Measurements from ENCODE around the gene LTBP1. TPM values are rescaled to one million over a fixed set of nuclear protein-coding genes. Genes with fewer than 3 reads are reported as not detected.

LTBP1 gene
- total RNA-seq, 1 experiment from 2014 or later: 119 TPM

DNA sequence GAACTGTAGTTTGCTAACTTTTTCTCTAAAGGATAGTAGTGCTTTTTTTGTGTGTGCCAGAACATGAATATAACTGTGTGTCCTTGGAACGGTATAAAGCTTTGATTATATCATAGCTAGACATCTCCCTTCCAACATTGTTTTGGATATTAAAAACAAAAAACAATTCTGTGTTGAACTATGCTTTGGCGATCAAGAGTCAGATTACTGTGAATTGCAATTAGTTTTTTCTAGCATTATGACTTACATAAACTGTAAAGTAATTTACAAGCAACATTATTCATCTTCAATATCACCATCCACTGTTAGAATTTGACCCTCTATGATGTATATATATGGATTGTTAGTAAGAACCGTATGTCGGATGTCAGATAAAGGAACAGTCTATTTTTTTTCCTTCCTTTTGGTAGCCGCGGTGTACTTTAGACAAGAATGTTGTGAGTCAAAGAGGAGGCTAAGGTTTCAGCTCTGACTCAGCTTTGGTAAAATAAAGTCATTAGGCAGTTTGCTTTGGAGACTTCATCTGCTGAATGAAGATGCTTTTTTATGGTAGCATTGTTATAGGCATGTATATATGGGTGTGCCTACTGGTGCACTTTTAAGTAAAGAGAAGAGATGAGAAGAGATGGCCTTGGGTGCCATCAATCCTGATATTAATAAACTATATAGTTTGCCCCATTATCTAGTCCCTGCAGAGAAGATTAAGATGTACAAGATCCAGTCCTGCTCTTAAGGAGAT, 76.4 kb downstream of the LTBP1 start:
- Mint-ChIP-seq H3K9me3 (ENCODE audit: unreplicated experiment) (no peaks in the 10 kb centered on the region), H3K4me3 (ENCODE audit: unreplicated experiment) (no peak overlapping the region), H3K4me1 (ENCODE audit: insufficient read depth, unreplicated experiment) (peaks cover 6% of the 10 kb centered on the region), H3K27me3 (ENCODE audit: insufficient read depth, unreplicated experiment) (no peaks in the 10 kb centered on the region), H3K27ac (ENCODE audit: low read depth, unreplicated experiment) (no peak overlapping the region), H3K36me3 (ENCODE audit: insufficient read depth, unreplicated experiment) (no peaks in the 10 kb centered on the region)
- intact Hi-C loops (cut with micrococcal nuclease): loop anchor here (2.0 kb wide), 1 partner anchor 76 kb away; the partner anchor contains the start of gene LTBP1
- TF ChIP-seq, protein P1, sequence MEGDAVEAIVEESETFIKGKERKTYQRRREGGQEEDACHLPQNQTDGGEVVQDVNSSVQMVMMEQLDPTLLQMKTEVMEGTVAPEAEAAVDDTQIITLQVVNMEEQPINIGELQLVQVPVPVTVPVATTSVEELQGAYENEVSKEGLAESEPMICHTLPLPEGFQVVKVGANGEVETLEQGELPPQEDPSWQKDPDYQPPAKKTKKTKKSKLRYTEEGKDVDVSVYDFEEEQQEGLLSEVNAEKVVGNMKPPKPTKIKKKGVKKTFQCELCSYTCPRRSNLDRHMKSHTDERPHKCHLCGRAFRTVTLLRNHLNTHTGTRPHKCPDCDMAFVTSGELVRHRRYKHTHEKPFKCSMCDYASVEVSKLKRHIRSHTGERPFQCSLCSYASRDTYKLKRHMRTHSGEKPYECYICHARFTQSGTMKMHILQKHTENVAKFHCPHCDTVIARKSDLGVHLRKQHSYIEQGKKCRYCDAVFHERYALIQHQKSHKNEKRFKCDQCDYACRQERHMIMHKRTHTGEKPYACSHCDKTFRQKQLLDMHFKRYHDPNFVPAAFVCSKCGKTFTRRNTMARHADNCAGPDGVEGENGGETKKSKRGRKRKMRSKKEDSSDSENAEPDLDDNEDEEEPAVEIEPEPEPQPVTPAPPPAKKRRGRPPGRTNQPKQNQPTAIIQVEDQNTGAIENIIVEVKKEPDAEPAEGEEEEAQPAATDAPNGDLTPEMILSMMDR (IDR thresholded peaks at IDR 0.05; ENCODE audit: unreplicated experiment): no peak
- DNase-seq (ENCODE audit: unreplicated experiment): peak; percentile 59
- POLR2A ChIA-PET: interaction anchor here (1.0 kb wide), 1 partner anchor 55 kb away, joined by 3 read pairs; no protein-coding TSS in a partner anchor
- BruUV-seq (replicated peaks): no TSS peak
- CTCF ChIA-PET: interaction anchor here (0.5 to 6.5 kb wide), 7 partner anchors 7 to 421 kb away, joined by 3 to 72 read pairs (median 3); no protein-coding TSS in a partner anchor

DNA sequence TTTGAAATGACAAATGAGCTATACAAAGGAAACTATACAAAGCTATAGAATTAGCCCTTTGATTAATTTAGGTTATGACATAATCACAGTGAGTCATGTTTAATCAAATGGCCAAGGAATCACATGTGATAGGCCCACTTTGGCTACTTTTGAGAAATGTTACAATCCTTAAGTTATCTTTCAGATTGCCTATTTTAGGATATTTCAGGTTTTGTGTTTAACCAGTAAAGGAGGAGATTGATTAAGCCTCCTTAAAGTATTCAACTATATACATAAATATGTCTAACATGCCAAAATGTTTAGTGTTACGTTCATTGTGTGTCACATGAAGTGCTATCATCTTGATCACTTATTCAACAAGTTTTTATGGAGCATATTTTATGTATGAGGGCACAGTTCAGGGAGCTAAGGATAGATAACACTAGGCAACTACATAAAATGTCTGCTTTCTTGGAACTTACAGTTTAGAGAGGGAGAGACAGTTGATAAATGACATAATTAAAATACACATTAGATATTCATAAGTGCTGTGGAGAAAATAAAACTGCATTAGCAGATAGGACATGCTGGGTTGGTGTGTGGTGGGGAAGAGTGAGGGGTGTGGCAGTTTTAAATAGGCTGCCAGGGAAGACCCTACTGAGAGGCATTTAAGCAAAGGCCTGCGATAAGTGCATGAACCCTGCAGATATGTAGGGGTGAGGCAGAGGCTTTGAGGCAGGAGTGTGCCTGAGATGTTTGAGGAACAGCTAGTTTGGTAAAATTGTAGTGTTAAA, 77.2 kb downstream of the LTBP1 start:
- H3K36me3 Mint-ChIP-seq (ENCODE audit: insufficient read depth, unreplicated experiment): no peaks in the 10 kb centered on the region
- BruUV-seq (replicated peaks): no TSS peak
- CTCF ChIA-PET: interaction anchor here (0.5 to 6.5 kb wide), 5 partner anchors 9 to 421 kb away, joined by 3 to 72 read pairs (median 3); no protein-coding TSS in a partner anchor
- no peak overlapping the region for H3K27ac Mint-ChIP-seq (ENCODE audit: low read depth, unreplicated experiment)
- no peak overlapping the region for H3K4me3 Mint-ChIP-seq (ENCODE audit: unreplicated experiment)
- TF ChIP-seq, protein P1 (IDR thresholded peaks at IDR 0.05; ENCODE audit: unreplicated experiment): no peak
- no peak for DNase-seq (ENCODE audit: unreplicated experiment)
- H3K4me1 Mint-ChIP-seq (ENCODE audit: insufficient read depth, unreplicated experiment): peaks cover 6% of the 10 kb centered on the region
- no peaks in the 10 kb centered on the region for H3K9me3 Mint-ChIP-seq (ENCODE audit: unreplicated experiment)
- H3K27me3 Mint-ChIP-seq (ENCODE audit: insufficient read depth, unreplicated experiment): no peaks in the 10 kb centered on the region
- intact Hi-C loops (cut with micrococcal nuclease): loop anchor here (2.0 kb wide), 1 partner anchor 77 kb away; the partner anchor contains the start of gene LTBP1
- POLR2A ChIA-PET: interaction anchor here (1.0 kb wide), 1 partner anchor 55 kb away, joined by 3 read pairs; no protein-coding TSS in a partner anchor

DNA sequence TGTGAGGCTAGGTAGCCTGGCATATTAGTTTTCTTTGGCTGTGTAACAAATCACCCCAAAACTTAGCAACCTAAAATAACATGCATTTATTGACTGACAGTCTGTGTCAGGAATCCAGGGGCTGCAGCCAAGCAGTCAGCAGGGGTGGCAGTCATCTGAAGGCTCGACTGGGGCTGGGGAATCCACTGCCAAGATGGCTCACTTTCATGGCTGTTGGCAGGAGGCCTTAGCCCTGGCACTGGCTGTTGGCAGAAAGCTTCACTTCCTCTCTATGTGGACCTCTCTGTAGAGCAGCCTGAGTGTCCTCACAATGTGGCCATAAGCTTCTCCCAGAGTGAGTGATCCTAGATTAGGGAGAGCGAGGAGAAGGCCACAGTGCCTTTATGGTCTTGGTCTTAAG, 78.0 kb downstream of the LTBP1 start:
- BruUV-seq (replicated peaks): no TSS peak
- POLR2A ChIA-PET: no interaction called here
- no peak for DNase-seq (ENCODE audit: unreplicated experiment)
- no peak overlapping the region for H3K27ac Mint-ChIP-seq (ENCODE audit: low read depth, unreplicated experiment)
- TF ChIP-seq, protein P1 (IDR thresholded peaks at IDR 0.05; ENCODE audit: unreplicated experiment): no peak
- peaks cover 6% of the 10 kb centered on the region for H3K4me1 Mint-ChIP-seq (ENCODE audit: insufficient read depth, unreplicated experiment)
- no peaks in the 10 kb centered on the region for H3K9me3 Mint-ChIP-seq (ENCODE audit: unreplicated experiment)
- intact Hi-C loops (cut with micrococcal nuclease): no loop called here
- H3K27me3 Mint-ChIP-seq (ENCODE audit: insufficient read depth, unreplicated experiment): no peaks in the 10 kb centered on the region
- H3K36me3 Mint-ChIP-seq (ENCODE audit: insufficient read depth, unreplicated experiment): no peaks in the 10 kb centered on the region
- no peak overlapping the region for H3K4me3 Mint-ChIP-seq (ENCODE audit: unreplicated experiment)
- CTCF ChIA-PET: interaction anchor here (0.7 to 1.3 kb wide), 2 partner anchors 9 to 356 kb away, joined by 3 to 9 read pairs; no protein-coding TSS in a partner anchor

DNA sequence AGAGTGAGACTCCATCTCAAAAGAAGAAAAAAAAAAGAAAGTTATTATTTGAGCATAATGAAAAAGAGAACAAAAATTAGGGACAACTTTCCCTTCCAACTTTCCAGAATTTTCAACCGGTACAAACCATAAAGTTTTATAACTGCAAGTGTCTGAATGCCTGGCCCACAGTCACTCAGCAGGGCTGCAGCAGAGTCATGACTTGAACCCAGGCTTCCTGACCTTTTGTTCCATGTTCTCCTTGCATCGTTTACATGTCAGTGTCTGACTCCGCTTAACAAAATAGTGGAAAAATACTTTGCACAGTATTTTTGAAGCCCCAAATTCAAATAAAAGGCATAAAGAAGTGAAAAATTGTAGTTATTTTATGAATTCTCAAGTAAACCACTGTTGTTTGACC, 82.7 kb downstream of the LTBP1 start:
- ChIA-PET CTCF (interaction anchor here (1.2 kb wide), 1 partner anchor 260 kb away, joined by 4 read pairs; no protein-coding TSS in a partner anchor), POLR2A (no interaction called here)
- H3K36me3 Mint-ChIP-seq (ENCODE audit: insufficient read depth, unreplicated experiment): no peaks in the 10 kb centered on the region
- H3K4me3 Mint-ChIP-seq (ENCODE audit: unreplicated experiment): no peak overlapping the region
- no peaks in the 10 kb centered on the region for H3K27me3 Mint-ChIP-seq (ENCODE audit: insufficient read depth, unreplicated experiment)
- no peaks in the 10 kb centered on the region for H3K9me3 Mint-ChIP-seq (ENCODE audit: unreplicated experiment)
- H3K4me1 Mint-ChIP-seq (ENCODE audit: insufficient read depth, unreplicated experiment): no peaks in the 10 kb centered on the region
- intact Hi-C loops (cut with micrococcal nuclease): no loop called here
- DNase-seq (ENCODE audit: unreplicated experiment): no peak
- BruUV-seq (replicated peaks): no TSS peak
- TF ChIP-seq, protein P1 (IDR thresholded peaks at IDR 0.05; ENCODE audit: unreplicated experiment): no peak
- H3K27ac Mint-ChIP-seq (ENCODE audit: low read depth, unreplicated experiment): no peak overlapping the region

Measured in MCF 10A (cell line).